ENCODE data around the gene GPR17.
A peak's percentile ranks its signal among the peaks of the same experiment; 100 is the strongest.

Gene GPR17

DNA sequence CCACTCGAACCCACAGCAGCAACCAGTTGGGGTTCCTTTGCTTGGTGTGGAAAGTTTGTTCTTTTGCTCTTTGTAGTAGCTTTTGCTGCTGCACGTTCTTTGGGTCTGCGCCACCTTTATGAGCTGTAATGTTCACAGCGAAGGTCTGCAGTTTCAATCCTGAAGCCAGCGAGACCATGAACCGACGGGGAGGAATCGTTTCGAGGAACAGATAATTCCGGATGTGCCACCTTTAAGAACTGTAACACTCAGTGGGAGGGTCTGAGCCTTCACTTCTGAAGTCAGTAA is 14.3 kb downstream of the GPR17 start:
- Histone ChIP-seq H3K9ac (no peak overlapping the region), H3K4me2 (0 out of 22 replicates have a peak overlapping the region, but pooled peaks of 1 of the 11 experiments have one; percentile 66), H3K36me3 (peaks cover 0 to 17% (median 4%) of the 10 kb centered on the region in 11 experiments; a peak in 6 of 22 replicates), H3K27me3 (peaks cover 26 to 35% (median 27%) of the 10 kb centered on the region in 11 experiments), H4K20me1 (peaks cover 0 to 19% (median 0%) of the 10 kb centered on the region in 11 experiments; a peak in 4 of 22 replicates), H3K4me3 (no peak overlapping the region), H3K27ac (no peak overlapping the region), H3K9me3 (replicated peaks in 1 of 11) (peaks cover 14 to 36% (median 25%) of the 10 kb centered on the region in 11 experiments; a peak in 20 of 22 replicates), H3K4me1 (peaks cover 7 to 49% (median 36%) of the 10 kb centered on the region in 10 experiments; a peak in 18 of 20 replicates)
- no peak for TF ChIP-seq Cebpa-rat (IDR thresholded peaks at IDR 0.05)

DNA sequence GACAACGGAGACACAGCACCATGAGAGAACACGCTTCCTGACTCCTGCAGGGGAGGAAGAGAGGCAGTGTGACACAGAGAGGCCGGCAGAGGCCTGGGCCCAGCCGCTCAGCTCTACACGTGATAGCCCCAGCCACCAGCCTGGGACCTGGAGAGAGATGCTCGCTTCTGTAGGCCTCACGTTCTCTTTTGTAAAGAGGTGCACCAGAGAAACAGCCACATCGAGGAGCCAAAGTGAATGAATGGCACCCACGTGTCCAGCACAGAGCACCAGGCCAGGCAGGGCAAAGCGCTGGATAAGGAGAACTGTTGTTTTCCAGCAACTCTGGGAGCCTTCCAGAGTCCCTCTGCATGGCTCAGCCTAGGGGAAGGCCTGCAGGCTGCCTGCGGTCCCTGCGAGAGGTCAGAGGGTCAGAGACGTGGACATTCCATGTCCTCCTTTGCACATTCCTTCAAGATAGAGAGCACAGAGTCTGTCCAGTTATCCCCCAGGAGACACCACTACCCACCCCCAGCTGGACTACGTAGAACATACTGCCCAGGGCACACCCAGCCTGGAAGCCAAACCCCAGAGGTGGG is 15.2 kb downstream of the GPR17 start:
- H3K27ac ChIP-seq = no peak overlapping the region
- H3K4me1 ChIP-seq = peaks cover 7 to 43% (median 34%) of the 10 kb centered on the region in 10 experiments; a peak in 18 of 20 replicates
- no peak overlapping the region; a peak in 1 of 22 replicates for H3K4me2 ChIP-seq
- H4K20me1 ChIP-seq = peaks cover 0 to 22% (median 0%) of the 10 kb centered on the region in 11 experiments; a peak in 4 of 22 replicates
- peaks cover 36 to 44% (median 36%) of the 10 kb centered on the region in 11 experiments for H3K27me3 ChIP-seq
- H3K9me3 ChIP-seq (replicated peaks in 1 of 11) = peaks cover 15 to 41% (median 25%) of the 10 kb centered on the region in 11 experiments; a peak in 20 of 22 replicates
- TF ChIP-seq Cebpa-rat (IDR thresholded peaks at IDR 0.05) = no peak
- H3K36me3 ChIP-seq = peaks cover 0 to 18% (median 4%) of the 10 kb centered on the region in 11 experiments; a peak in 6 of 22 replicates
- H3K9ac ChIP-seq = no peak overlapping the region
- H3K4me3 ChIP-seq = no peak overlapping the region

DNA sequence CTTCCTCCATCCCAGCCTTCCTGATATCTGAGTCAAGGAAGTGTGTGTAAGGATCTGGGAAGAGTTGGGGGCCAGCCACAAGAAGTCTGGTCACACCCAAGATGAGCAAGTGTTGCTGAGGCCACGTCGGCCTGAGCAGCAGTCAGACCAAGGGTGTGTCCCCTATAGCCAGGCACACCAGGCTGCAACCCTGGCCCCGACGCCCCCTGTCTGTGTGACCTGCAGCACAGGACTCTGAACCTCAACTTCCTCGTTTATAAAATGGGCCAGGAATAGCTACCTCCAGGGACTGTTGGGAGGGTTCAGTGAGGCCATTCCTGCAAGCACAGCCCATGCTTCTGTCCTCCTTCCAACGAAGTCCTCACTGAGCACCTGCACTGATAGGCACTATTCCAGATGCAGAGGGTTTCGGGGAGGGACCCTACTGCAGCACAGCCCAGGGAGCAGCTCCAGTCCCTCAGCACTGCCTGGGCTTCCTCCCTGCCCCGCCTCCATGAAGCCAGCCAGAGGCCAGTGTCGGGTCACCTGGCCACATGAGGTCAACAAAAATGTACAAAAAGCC is 16.1 kb downstream of the GPR17 start:
- no peak for TF ChIP-seq Cebpa-rat (IDR thresholded peaks at IDR 0.05)
- peaks cover 0 to 22% (median 0%) of the 10 kb centered on the region in 11 experiments; a peak in 4 of 22 replicates for H4K20me1 ChIP-seq
- peaks cover 7 to 35% (median 27%) of the 10 kb centered on the region in 10 experiments; a peak in 18 of 20 replicates for H3K4me1 ChIP-seq
- no peak overlapping the region for H3K4me3 ChIP-seq
- H3K9ac ChIP-seq = no peak overlapping the region
- H3K4me2 ChIP-seq = peak overlapping the region in 1 of 11 experiments; percentile 18; a peak in 2 of 22 replicates
- H3K9me3 ChIP-seq (replicated peaks in 1 of 11) = peaks cover 15 to 41% (median 25%) of the 10 kb centered on the region in 11 experiments; a peak in 20 of 22 replicates
- H3K27me3 ChIP-seq = peaks cover 38 to 53% (median 45%) of the 10 kb centered on the region in 11 experiments
- peaks cover 0 to 18% (median 4%) of the 10 kb centered on the region in 11 experiments; a peak in 6 of 22 replicates for H3K36me3 ChIP-seq
- no peak overlapping the region for H3K27ac ChIP-seq

DNA sequence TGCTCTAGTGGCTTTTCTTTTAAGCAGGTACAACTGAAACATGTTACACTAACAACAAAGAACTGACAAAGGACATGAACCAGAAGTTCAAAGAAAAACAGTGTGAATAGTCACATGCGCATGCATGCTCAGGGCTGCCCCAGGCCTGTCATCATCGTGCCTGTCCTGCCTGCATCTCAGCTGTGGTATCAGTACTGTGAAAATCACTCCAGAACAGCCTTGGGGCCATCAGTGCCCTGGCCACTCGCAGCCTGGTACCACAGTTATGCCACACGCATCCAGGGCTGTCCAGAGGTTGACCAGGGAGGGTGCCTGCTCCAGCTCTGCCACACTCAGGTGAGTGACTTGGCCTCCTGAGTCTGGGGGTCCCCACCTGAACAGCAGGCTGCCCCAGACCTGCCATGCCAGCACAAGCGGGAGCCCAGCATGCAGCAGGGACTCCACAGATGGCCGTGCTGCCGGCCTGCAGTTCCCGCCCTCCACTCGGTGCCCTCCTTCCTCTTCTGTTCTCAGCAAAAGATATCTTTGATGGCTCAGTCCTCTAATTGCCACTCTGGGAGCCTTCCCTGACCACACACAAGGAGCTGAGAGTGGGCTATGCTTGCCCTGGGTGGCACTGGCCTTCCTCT is 17.1 kb downstream of the GPR17 start:
- Histone ChIP-seq H3K4me1 (peaks cover 7 to 24% (median 19%) of the 10 kb centered on the region in 10 experiments; a peak in 18 of 20 replicates), H3K9ac (no peak overlapping the region), H3K9me3 (replicated peaks in 1 of 11) (peaks cover 15 to 41% (median 29%) of the 10 kb centered on the region in 11 experiments; a peak in 20 of 22 replicates), H3K27me3 (peaks cover 38 to 53% (median 46%) of the 10 kb centered on the region in 11 experiments), H3K36me3 (peaks cover 0 to 18% (median 4%) of the 10 kb centered on the region in 11 experiments; a peak in 6 of 22 replicates), H3K4me3 (no peak overlapping the region), H3K27ac (no peak overlapping the region), H3K4me2 (no peak overlapping the region), H4K20me1 (peaks cover 0 to 22% (median 0%) of the 10 kb centered on the region in 11 experiments; a peak in 4 of 22 replicates)
- TF ChIP-seq Cebpa-rat (IDR thresholded peaks at IDR 0.05) = no peak

DNA sequence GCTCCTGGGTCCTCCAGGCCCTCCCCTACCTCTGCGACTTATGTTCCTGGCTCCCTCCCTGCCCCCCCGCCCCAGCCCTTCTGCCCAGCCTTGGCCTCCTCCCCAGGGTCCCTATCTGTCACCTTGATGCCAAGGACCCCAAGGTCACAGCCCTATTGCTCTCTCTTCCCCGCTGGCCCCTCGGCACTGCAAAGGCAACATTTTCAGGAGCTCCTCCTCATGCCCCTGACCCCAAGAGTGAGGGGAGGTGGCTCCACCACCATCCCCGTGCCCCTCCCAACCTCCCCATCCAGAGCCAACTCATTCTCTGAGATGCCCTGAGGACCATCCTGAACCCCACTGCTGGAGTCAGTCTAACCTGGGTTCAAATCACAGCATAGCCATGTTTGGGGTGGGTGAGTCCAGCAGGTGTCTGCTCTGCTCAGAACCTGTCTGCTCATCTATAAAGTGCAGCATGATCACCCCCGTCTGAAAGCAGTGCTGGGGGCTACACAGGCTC is 17.7 kb downstream of the GPR17 start:
- Histone ChIP-seq H3K27ac (no peak overlapping the region), H3K4me1 (peaks cover 7 to 19% (median 15%) of the 10 kb centered on the region in 10 experiments; a peak in 18 of 20 replicates), H3K36me3 (peaks cover 0 to 18% (median 4%) of the 10 kb centered on the region in 11 experiments; a peak in 6 of 22 replicates), H3K9ac (no peak overlapping the region), H3K4me2 (no peak overlapping the region), H3K27me3 (peaks cover 38 to 53% (median 46%) of the 10 kb centered on the region in 11 experiments), H4K20me1 (peaks cover 0 to 22% (median 0%) of the 10 kb centered on the region in 11 experiments; a peak in 4 of 22 replicates), H3K9me3 (replicated peaks in 1 of 11) (peaks cover 15 to 45% (median 29%) of the 10 kb centered on the region in 11 experiments; a peak in 20 of 22 replicates), H3K4me3 (no peak overlapping the region)
- no peak for TF ChIP-seq Cebpa-rat (IDR thresholded peaks at IDR 0.05)

DNA sequence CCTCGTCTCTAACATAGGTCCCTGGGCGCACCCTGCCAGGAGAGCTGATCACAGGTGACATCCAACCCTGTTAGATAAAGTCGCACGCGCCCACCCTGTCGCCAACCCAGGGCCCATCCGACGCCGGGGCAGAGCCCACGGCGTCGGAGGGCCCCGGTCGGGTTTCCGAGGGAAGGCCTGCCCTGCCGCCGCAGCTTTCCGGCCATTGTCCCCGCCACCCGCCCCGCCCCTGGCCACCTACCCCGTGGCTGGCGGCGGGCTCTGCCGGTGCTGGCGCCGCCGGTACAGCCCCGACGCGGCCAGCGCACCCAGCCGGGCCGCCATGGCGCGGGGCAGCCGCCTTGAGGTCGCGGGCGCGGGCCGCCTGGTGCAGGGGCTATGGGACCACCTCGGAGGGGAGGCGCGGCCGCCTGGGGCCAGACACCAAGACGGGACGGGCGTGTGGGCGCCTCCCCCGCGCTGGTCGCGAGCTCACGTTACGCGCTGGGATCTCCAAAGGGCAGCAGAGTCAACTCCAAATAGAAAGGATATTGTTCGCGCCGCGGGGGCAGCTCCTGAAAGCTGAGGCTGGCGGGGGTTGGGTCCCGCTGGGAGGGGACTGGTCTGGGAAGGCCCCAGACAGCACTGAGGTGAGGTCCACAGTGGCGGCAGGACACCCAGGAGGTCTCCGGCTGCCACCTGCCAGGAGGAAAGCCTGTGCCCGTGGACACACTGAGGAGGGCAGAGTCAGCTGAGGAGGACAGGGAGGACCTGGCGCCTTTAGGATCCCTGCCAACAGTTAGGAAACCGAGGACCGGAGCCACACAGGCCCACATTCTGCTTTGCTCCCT is 18.3 kb downstream of the GPR17 start:
- Histone ChIP-seq H3K9me3 (replicated peaks in 1 of 11) (peaks cover 15 to 48% (median 29%) of the 10 kb centered on the region in 11 experiments; a peak in 20 of 22 replicates), H3K4me3 (no peak overlapping the region), H3K9ac (no peak overlapping the region), H3K27ac (no peak overlapping the region), H3K4me1 (peaks cover 5 to 12% (median 8%) of the 10 kb centered on the region in 10 experiments; a peak in 18 of 20 replicates), H3K4me2 (no peak overlapping the region), H3K27me3 (peaks cover 38 to 53% (median 46%) of the 10 kb centered on the region in 11 experiments), H3K36me3 (peaks cover 0 to 18% (median 4%) of the 10 kb centered on the region in 11 experiments; a peak in 6 of 22 replicates), H4K20me1 (peaks cover 0 to 22% (median 0%) of the 10 kb centered on the region in 11 experiments; a peak in 4 of 22 replicates)
- TF ChIP-seq Cebpa-rat (IDR thresholded peaks at IDR 0.05) = no peak

DNA sequence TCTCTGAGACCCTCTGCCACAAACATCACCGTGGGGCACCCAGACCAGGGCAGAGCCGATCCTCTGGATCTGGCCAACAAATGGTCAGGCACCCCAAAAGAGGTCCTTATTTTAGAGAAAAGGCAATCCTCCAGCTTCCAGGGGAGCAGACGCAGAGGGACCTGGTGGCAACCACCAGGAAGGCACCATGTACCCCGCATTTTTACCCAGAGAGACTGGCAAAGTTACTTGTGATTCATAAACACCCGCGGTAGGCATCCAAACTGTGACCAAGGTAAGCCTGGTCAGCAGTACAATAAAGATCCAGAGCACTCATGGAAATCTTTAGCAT is 18.9 kb downstream of the GPR17 start:
- Histone ChIP-seq H3K9me3 (replicated peaks in 1 of 11) (peaks cover 15 to 44% (median 29%) of the 10 kb centered on the region in 11 experiments; a peak in 20 of 22 replicates), H3K4me3 (no peak overlapping the region), H3K4me1 (peaks cover 0 to 6% (median 2%) of the 10 kb centered on the region in 10 experiments; a peak in 13 of 20 replicates), H3K27ac (no peak overlapping the region), H3K27me3 (peaks cover 38 to 53% (median 46%) of the 10 kb centered on the region in 11 experiments), H4K20me1 (peaks cover 0 to 22% (median 0%) of the 10 kb centered on the region in 11 experiments; a peak in 4 of 22 replicates), H3K9ac (no peak overlapping the region), H3K36me3 (peaks cover 0 to 18% (median 4%) of the 10 kb centered on the region in 11 experiments; a peak in 6 of 22 replicates), H3K4me2 (no peak overlapping the region)
- no peak for TF ChIP-seq Cebpa-rat (IDR thresholded peaks at IDR 0.05)
